SH-SY5Y (cell line): ENCODE measurements around the gene NTM.

Source experiments
- GATA2 ChIP-seq: IDR thresholded peaks from 2 replicates; pipeline ENCODE4 v1.6.1; 2011; ENCODE audit warnings: mild to moderate bottlenecking, low read depth, low read length
- GATA3 ChIP-seq: IDR thresholded peaks from 2 replicates; pipeline ENCODE4 v1.6.1; 2011; ENCODE audit warnings: low read depth, mild to moderate bottlenecking, low read length, moderate library complexity

DNA sequence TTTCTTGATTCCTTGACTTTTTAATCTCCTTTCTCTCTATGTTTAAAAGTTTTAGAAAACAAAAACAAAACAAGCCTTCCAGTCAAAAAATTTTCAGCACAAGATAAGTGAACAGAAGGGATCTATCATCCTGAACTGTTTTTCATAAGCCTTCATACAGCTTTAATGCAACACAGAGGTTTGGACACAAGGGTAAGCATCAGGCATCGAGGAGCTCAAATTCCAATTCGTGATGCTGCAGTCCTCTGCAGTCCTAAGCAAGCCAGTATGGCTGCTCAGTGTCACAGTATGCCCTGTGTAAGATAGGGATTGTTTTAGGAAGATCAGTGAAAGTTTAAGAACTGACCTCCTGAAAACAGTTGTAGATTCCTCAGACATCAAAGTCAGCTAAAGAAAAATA lies 740.9 kb downstream of the NTM start:
- TF ChIP-seq GATA2 (no peak), GATA3 (no peak)
